ENCODE results near the gene COMT.
"Not testable (repeated sequence)": the region's sequence is repeated elsewhere in the genome, so short reads cannot be mapped to it uniquely, and the experiment has no call there.

The COMT gene

GRCh38 chr22:19915287-19915954 lies 26.2 kb upstream of the COMT start:
- H3K9me3 ChIP-seq (ENCODE audit: control insufficient read depth, insufficient read depth, low read length) = no peaks in the 10 kb centered on the region
- no peaks in the 10 kb centered on the region for H3K4me1 ChIP-seq (ENCODE audit: insufficient read depth, low read length)
- H3K9ac ChIP-seq (ENCODE audit: low read depth, low read length) = no peak overlapping the region
- no peaks in the 10 kb centered on the region for H3K36me3 ChIP-seq (ENCODE audit: insufficient read depth, low read length)

GRCh38 chr22:19916006-19916405 lies 25.6 kb upstream of the COMT start:
- H3K9ac ChIP-seq (ENCODE audit: low read depth, low read length) = no peak overlapping the region
- no peaks in the 10 kb centered on the region for H3K4me1 ChIP-seq (ENCODE audit: insufficient read depth, low read length)

GRCh38 chr22:19916941-19917340 lies 24.6 kb upstream of the COMT start:
- no peak overlapping the region for H3K9ac ChIP-seq (ENCODE audit: low read depth, low read length)
- H3K36me3 ChIP-seq (ENCODE audit: insufficient read depth, low read length) = no peaks in the 10 kb centered on the region
- no peaks in the 10 kb centered on the region for H3K9me3 ChIP-seq (ENCODE audit: control insufficient read depth, insufficient read depth, low read length)
- no peaks in the 10 kb centered on the region for H3K4me1 ChIP-seq (ENCODE audit: insufficient read depth, low read length)

More at GRCh38 chr22:19916006-19916405, 25.6 kb upstream of the COMT start:
- Histone ChIP-seq H3K9me3 (ENCODE audit: control insufficient read depth, insufficient read depth, low read length) (no peaks in the 10 kb centered on the region), H3K36me3 (ENCODE audit: insufficient read depth, low read length) (no peaks in the 10 kb centered on the region)

- Histone ChIP-seq H3K4me1 (ENCODE audit: insufficient read depth, low read length) (no peaks in the 10 kb centered on the region), H3K9ac (ENCODE audit: low read depth, low read length) (no peak overlapping the region), H3K9me3 (ENCODE audit: control insufficient read depth, insufficient read depth, low read length) (no peaks in the 10 kb centered on the region), H3K36me3 (ENCODE audit: insufficient read depth, low read length) (no peaks in the 10 kb centered on the region)
Observed at GRCh38 chr22:19917389-19918138, 24.0 kb upstream of the COMT start.

GRCh38 chr22:19918332-19919106 lies 23.1 kb upstream of the COMT start:
- Histone ChIP-seq H3K9me3 (ENCODE audit: control insufficient read depth, insufficient read depth, low read length) (no peaks in the 10 kb centered on the region), H3K9ac (ENCODE audit: low read depth, low read length) (no peak overlapping the region), H3K36me3 (ENCODE audit: insufficient read depth, low read length) (no peaks in the 10 kb centered on the region), H3K4me1 (ENCODE audit: insufficient read depth, low read length) (no peaks in the 10 kb centered on the region)

GRCh38 chr22:19919701-19920363 lies 21.7 kb upstream of the COMT start:
- no peak overlapping the region for H3K9ac ChIP-seq (ENCODE audit: low read depth, low read length)
- no peaks in the 10 kb centered on the region for H3K36me3 ChIP-seq (ENCODE audit: insufficient read depth, low read length)
- no peaks in the 10 kb centered on the region for H3K9me3 ChIP-seq (ENCODE audit: control insufficient read depth, insufficient read depth, low read length)
- H3K4me1 ChIP-seq (ENCODE audit: insufficient read depth, low read length) = no peaks in the 10 kb centered on the region

GRCh38 chr22:19921544-19922081 lies 20.0 kb upstream of the COMT start:
- H3K9ac ChIP-seq (ENCODE audit: low read depth, low read length) = no peak overlapping the region
- H3K9me3 ChIP-seq (ENCODE audit: control insufficient read depth, insufficient read depth, low read length) = no peaks in the 10 kb centered on the region
- H3K4me1 ChIP-seq (ENCODE audit: insufficient read depth, low read length) = no peaks in the 10 kb centered on the region
- no peaks in the 10 kb centered on the region for H3K36me3 ChIP-seq (ENCODE audit: insufficient read depth, low read length)

GRCh38 chr22:19923914-19924513 lies 17.6 kb upstream of the COMT start:
- Histone ChIP-seq H3K4me1 (ENCODE audit: insufficient read depth, low read length) (no peaks in the 10 kb centered on the region), H3K9ac (ENCODE audit: low read depth, low read length) (no peak overlapping the region), H3K9me3 (ENCODE audit: control insufficient read depth, insufficient read depth, low read length) (no peaks in the 10 kb centered on the region), H3K36me3 (ENCODE audit: insufficient read depth, low read length) (no peaks in the 10 kb centered on the region)

GRCh38 chr22:19926028-19926427 lies 15.5 kb upstream of the COMT start:
- not testable (repeated sequence) for H3K4me1 ChIP-seq (ENCODE audit: insufficient read depth, low read length); H3K9ac ChIP-seq (ENCODE audit: low read depth, low read length); H3K36me3 ChIP-seq (ENCODE audit: insufficient read depth, low read length); H3K9me3 ChIP-seq (ENCODE audit: control insufficient read depth, insufficient read depth, low read length)

GRCh38 chr22:19927696-19928095 lies 13.9 kb upstream of the COMT start:
- Histone ChIP-seq H3K9ac (ENCODE audit: low read depth, low read length) (no peak overlapping the region), H3K9me3 (ENCODE audit: control insufficient read depth, insufficient read depth, low read length) (no peaks in the 10 kb centered on the region), H3K4me1 (ENCODE audit: insufficient read depth, low read length) (no peaks in the 10 kb centered on the region), H3K36me3 (ENCODE audit: insufficient read depth, low read length) (no peaks in the 10 kb centered on the region)

GRCh38 chr22:19928207-19928606 lies 13.4 kb upstream of the COMT start:
- Histone ChIP-seq H3K9ac (ENCODE audit: low read depth, low read length) (no peak overlapping the region), H3K4me1 (ENCODE audit: insufficient read depth, low read length) (no peaks in the 10 kb centered on the region)

GRCh38 chr22:19929586-19930550 lies 11.7 kb upstream of the COMT start:
- H3K9ac ChIP-seq (ENCODE audit: low read depth, low read length) = no peak overlapping the region
- no peaks in the 10 kb centered on the region for H3K4me1 ChIP-seq (ENCODE audit: insufficient read depth, low read length)
- no peaks in the 10 kb centered on the region for H3K9me3 ChIP-seq (ENCODE audit: control insufficient read depth, insufficient read depth, low read length)
- no peaks in the 10 kb centered on the region for H3K36me3 ChIP-seq (ENCODE audit: insufficient read depth, low read length)

More at GRCh38 chr22:19928207-19928606, 13.4 kb upstream of the COMT start:
- Histone ChIP-seq H3K9me3 (ENCODE audit: control insufficient read depth, insufficient read depth, low read length) (no peaks in the 10 kb centered on the region), H3K36me3 (ENCODE audit: insufficient read depth, low read length) (no peaks in the 10 kb centered on the region)
